K562 (cell line): ENCODE data around the gene DCAKD. TPM values are rescaled to one million over a fixed set of nuclear protein-coding genes. Genes with fewer than 3 reads are reported as not detected.

Source experiments
- ATAC-seq: fragments of 200-7000 bp; cut with Tn5 transposase; 3 replicates; pipeline ENCODE4 v1.9.1; 2020; ENCODE audit warnings: moderate library complexity
- BruUV-seq: library from RNA; stranded (reverse); fragments of 400-500 nt; replicated peaks from 2 replicates; lab custom pipeline; 2021; lab: Mats Ljungman, UMichigan
- CTCF ChIA-PET: fragments of 300-600 bp; formaldehyde crosslinking; extraction: SDS; loops from one replicate; lab custom pipeline; 2021; ENCODE audit warnings: low intra/inter-chr PET ratio; lab: Yijun Ruan, JAX
- POLR2A ChIA-PET: fragments of 300-600, 350-650 bp; sonication (Branson Sonifier 250); formaldehyde crosslinking; extraction: SDS; loops from one replicate; lab custom pipeline; 2021; ENCODE audit warnings: antibody characterized with exemption, inconsistent platforms; lab: Yijun Ruan, JAX
- DNase-seq, 4 experiments: peaks; one replicate each; pipeline versions ENCODE4 v3.0.0 to v3.0.0-alpha.2; 2011 to 2018; ENCODE audit warnings: low spot score in 3 of 4, mixed read lengths in 3 of 4; ENCODE audit errors: extremely low read depth in 1 of 4
- FAIRE-seq: peaks from 2 replicates; lab custom pipeline; 2011; peaks lifted over from hg19 to GRCh38; lab: Jason Lieb, UNC
- H2AFZ ChIP-seq: 2 replicates; pipeline ENCODE4 v1.6.0; 2011; ENCODE audit warnings: low read depth, low read length, control low read depth, inconsistent platforms
- H3K27ac ChIP-seq: fragments of 200-600 bp; 3 replicates; pipeline ENCODE4 v1.8.0; 2011; ENCODE audit warnings: low read depth, mild to moderate bottlenecking, control low read depth, inconsistent platforms, low read length, moderate library complexity, mixed read lengths; ENCODE audit errors: extremely low read depth
- H3K27me3 ChIP-seq, 2 experiments: fragments of 300-600 bp in 1 of 2; 2 replicates in 1 of 2; 3 replicates in 1 of 2; pipeline versions ENCODE4 v1.6.0 to v1.8.0; 2011; ENCODE audit warnings: inconsistent platforms in 2 of 2, low read length in 2 of 2, mild to moderate bottlenecking in 1 of 2, mixed read lengths in 1 of 2, moderate library complexity in 1 of 2; ENCODE audit not compliant: control insufficient read depth in 2 of 2, insufficient read depth in 2 of 2
- H3K36me3 ChIP-seq: fragments of 300-600 bp; 3 replicates; pipeline ENCODE4 v1.8.0; 2011; ENCODE audit warnings: mild to moderate bottlenecking, low read length, inconsistent platforms; ENCODE audit not compliant: control insufficient read depth, insufficient read depth
- H3K4me1 ChIP-seq, 2 experiments: fragments of 200-600 bp in 1 of 2; replicated peaks in 1 of 2; 2 replicates in 1 of 2; 3 replicates in 1 of 2; pipeline versions ENCODE4 v1.5.1 to v1.8.0; 2011; ENCODE audit warnings: inconsistent platforms in 2 of 2, low read length in 2 of 2, mild to moderate bottlenecking in 1 of 2, mixed read lengths in 1 of 2, moderate library complexity in 1 of 2; ENCODE audit not compliant: control insufficient read depth in 2 of 2, insufficient read depth in 2 of 2
- H3K4me2 ChIP-seq: 2 replicates; pipeline ENCODE4 v1.6.1; 2011; ENCODE audit warnings: low read length, control low read depth, inconsistent platforms, mixed read lengths; ENCODE audit not compliant: insufficient read depth
- H3K4me3 ChIP-seq: fragments of 200-600 bp; sonication (generic), shearing (Covaris generic); 2 replicates; pipeline ENCODE4 v1.5.1; 2016; ENCODE audit warnings: control low read depth, inconsistent platforms
- H3K79me2 ChIP-seq: fragments of 200-600 bp; 3 replicates; pipeline ENCODE4 v1.8.0; 2011; ENCODE audit warnings: low read length, inconsistent platforms; ENCODE audit not compliant: control insufficient read depth, insufficient read depth
- H3K9ac ChIP-seq, 2 experiments: 2 replicates each; pipeline versions ENCODE4 v1.6.0 to v1.6.1; 2011; ENCODE audit warnings: low read depth in 2 of 2, low read length in 2 of 2, control low read depth in 1 of 2, inconsistent platforms in 1 of 2, mild to moderate bottlenecking in 1 of 2, mixed read lengths in 1 of 2; ENCODE audit not compliant: insufficient read depth in 1 of 2
- H3K9me1 ChIP-seq: one replicate; pipeline ENCODE4 v1.6.0; 2011; ENCODE audit warnings: inconsistent platforms, mild to moderate bottlenecking, low read length, moderate library complexity; ENCODE audit not compliant: control insufficient read depth, insufficient read depth
- H3K9me3 ChIP-seq: replicated peaks from 2 replicates; pipeline ENCODE4 v1.5.1; 2011; ENCODE audit warnings: low read depth, low read length, inconsistent platforms; ENCODE audit not compliant: control insufficient read depth, insufficient read depth
- H4K20me1 ChIP-seq: replicated peaks from 2 replicates; pipeline ENCODE4 v1.6.1; 2011; ENCODE audit warnings: low read length, inconsistent platforms, mixed read lengths; ENCODE audit not compliant: control insufficient read depth, insufficient read depth
- FOXM1 ChIP-seq, 2 experiments: fragments of 450-650 bp in 1 of 2; sonication (generic) in 1 of 2; formaldehyde crosslinking in 1 of 2; IDR thresholded peaks; 2 replicates each; pipeline versions ENCODE4 v1.6.1 to v1.9.0; 2017 to 2022; ENCODE audit warnings: low read depth in 2 of 2, mild to moderate bottlenecking in 2 of 2, missing genetic modification reagents in 1 of 2, moderate library complexity in 1 of 2
- FOXP1 ChIP-seq: sonication (generic); formaldehyde crosslinking; IDR thresholded peaks from 2 replicates; pipeline ENCODE4 v1.8.0; 2022; ENCODE audit warnings: mild to moderate bottlenecking, missing genetic modification reagents
- ID3 ChIP-seq, 2 experiments: fragments of 250-450 bp in 1 of 2; fragments of 450-650 bp in 1 of 2; sonication (Bioruptor Pico) in 1 of 2; IDR thresholded peaks; 2 replicates each; pipeline versions ENCODE4 v1.6.1 to v1.8.0; 2016 to 2021; ENCODE audit warnings: mild to moderate bottlenecking in 2 of 2, moderate library complexity in 2 of 2, missing compliant biosample characterization in 1 of 2, missing genetic modification characterization in 1 of 2
- LARP7 ChIP-seq: fragments of 450-650 bp; IDR thresholded peaks from 2 replicates; pipeline ENCODE4 v1.6.1; 2016
- MECOM ChIP-seq: fragments of 250-450 bp; sonication (Bioruptor Pico); IDR thresholded peaks from 2 replicates; pipeline ENCODE4 v1.8.0; 2022; ENCODE audit warnings: inconsistent platforms
- WGBS: fragments of 100-300 bp; shearing (Covaris generic); methylation state at CpG from one replicate; pipeline ENCODE4 v1.1.6; 2016; ENCODE audit warnings: low coverage, mixed read lengths; ENCODE audit not compliant: insufficient coverage; ENCODE audit errors: missing lambda C conversion rate; 5-methylcytosine and 5-hydroxymethylcytosine counted together
- in situ Hi-C: fragments of 300-500 bp; cut with MboI; formaldehyde crosslinking; loops from 4 replicates; pipeline ENCODE4 v1.15.0; 2018; ENCODE audit warnings: inconsistent platforms, mixed read lengths
- intact Hi-C: fragments of 100-400 bp; cut with micrococcal nuclease; formaldehyde crosslinking; loops from 2 replicates; pipeline ENCODE4 v1.14.2; 2022
- polyA plus RNA-seq, 8 experiments: library from polyadenylated mRNA; depleted of rRNA in 4 of 8; stranded (reverse) in 5 of 8; unstranded in 3 of 8; fragments of >200 nt; fragmentation: Nextera tagmentation in 2 of 8; fragmentation: Illumina TruSeq in 1 of 8; extraction: Ambion mirVana in 2 of 8; extraction: Trizol in 1 of 8; gene quantifications; 2 replicates each; pipeline versions ENCODE4 v1.2.1 to v1.2.3, GENCODE V29; 2011 to 2014; ENCODE audit warnings: inconsistent platforms in 1 of 8, missing spikeins in 1 of 8
- total RNA-seq, 7 experiments: library from RNA; depleted of rRNA in 6 of 7; stranded (reverse); fragments of >200 nt in 6 of 7; fragmentation: Illumina TruSeq in 2 of 7; extraction: Trizol in 2 of 7; gene quantifications; 2 replicates each; pipeline versions ENCODE4 v1.2.1 to v1.2.3, GENCODE V29; 2011 to 2021; ENCODE audit warnings: low replicate concordance in 1 of 7
- TF ChIP-seq, protein P1 (sequence below), 2 experiments: fragments of 450-650 bp; IDR thresholded peaks; 2 replicates each; pipeline ENCODE4 v1.6.1; 2018; ENCODE audit warnings: mild to moderate bottlenecking in 2 of 2, low read depth in 1 of 2; ENCODE audit not compliant: partially characterized antibody in 2 of 2
- TF ChIP-seq, protein P2 (sequence below): fragments of 450-650 bp; IDR thresholded peaks from 2 replicates; pipeline ENCODE4 v1.6.1; 2016; ENCODE audit warnings: missing biosample characterization, missing genetic modification characterization

The DCAKD gene
- total and polyA plus RNA-seq, 9 of the 15 experiments (the other 6 are each of a cell fraction or from before 2014, with no cell fraction given) = 7.9 to 35.5 (median 21.4) TPM

DNA sequence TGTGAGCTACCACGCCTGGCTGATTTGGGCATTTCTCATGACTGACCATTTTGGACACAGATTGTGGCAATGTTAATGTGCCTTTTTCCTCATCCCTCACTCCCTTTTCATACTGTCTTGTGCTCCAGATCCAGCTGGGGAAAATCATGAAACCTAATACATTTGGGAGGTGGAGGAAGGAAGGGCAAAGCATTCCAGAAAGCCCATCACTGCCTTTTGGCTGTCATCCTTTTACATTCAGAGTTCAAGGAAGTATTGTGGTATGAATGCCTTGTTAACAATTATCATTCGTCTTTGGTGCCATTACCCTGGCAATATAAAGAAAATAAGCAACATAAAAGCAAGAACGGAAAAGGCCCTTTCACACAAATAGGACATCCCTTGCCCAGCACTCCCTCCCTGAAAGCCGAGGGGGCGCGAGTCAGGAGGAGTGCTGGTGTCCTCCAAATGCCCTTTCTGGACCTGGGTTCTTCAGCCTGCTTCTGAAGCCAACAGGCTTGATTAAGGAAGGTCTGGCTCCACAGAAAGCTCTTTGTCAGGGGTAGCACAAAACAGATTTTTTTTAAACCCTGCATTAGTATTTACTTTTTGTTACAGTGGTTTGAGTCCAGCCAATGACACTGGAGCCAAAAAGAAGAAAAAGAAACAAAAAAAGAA lies 29.7 kb upstream of the DCAKD start:
- no peak overlapping the region for H3K4me3 ChIP-seq
- no peak overlapping the region for H2AFZ ChIP-seq
- intact Hi-C loops (no loop called here), in situ Hi-C loops (no loop called here)
- no peaks in the 10 kb centered on the region for H3K9me1 ChIP-seq
- WGBS = 100% methylated on average over 6 of the region's 6 CpGs
- no peak overlapping the region for H3K27ac ChIP-seq
- H3K9ac ChIP-seq = no peak overlapping the region
- H4K20me1 ChIP-seq = no peaks in the 10 kb centered on the region
- no TSS peak for BruUV-seq
- H3K4me1 ChIP-seq = no peaks in the 10 kb centered on the region
- ATAC-seq (no peak), FAIRE-seq (no peak), DNase-seq (no peak)
- CTCF ChIA-PET = no interaction called here
- POLR2A ChIA-PET = interaction anchor here (0.6 to 10.5 kb wide), 3 partner anchors 13 to 343 kb away, joined by 3 to 62 read pairs (median 3); partner anchors contain the start of gene NMT1
- peaks cover 42% of the 10 kb centered on the region for H3K79me2 ChIP-seq
- H3K9me3 ChIP-seq = no peaks in the 10 kb centered on the region
- H3K27me3 ChIP-seq = no peaks in the 10 kb centered on the region
- no peak for TF ChIP-seq ID3 (CRISPR knock-in tag; IDR thresholded peaks at IDR 0.05)
- TF ChIP-seq ID3 (tag; IDR thresholded peaks at IDR 0.05) = no peak
- TF ChIP-seq, protein P1, sequence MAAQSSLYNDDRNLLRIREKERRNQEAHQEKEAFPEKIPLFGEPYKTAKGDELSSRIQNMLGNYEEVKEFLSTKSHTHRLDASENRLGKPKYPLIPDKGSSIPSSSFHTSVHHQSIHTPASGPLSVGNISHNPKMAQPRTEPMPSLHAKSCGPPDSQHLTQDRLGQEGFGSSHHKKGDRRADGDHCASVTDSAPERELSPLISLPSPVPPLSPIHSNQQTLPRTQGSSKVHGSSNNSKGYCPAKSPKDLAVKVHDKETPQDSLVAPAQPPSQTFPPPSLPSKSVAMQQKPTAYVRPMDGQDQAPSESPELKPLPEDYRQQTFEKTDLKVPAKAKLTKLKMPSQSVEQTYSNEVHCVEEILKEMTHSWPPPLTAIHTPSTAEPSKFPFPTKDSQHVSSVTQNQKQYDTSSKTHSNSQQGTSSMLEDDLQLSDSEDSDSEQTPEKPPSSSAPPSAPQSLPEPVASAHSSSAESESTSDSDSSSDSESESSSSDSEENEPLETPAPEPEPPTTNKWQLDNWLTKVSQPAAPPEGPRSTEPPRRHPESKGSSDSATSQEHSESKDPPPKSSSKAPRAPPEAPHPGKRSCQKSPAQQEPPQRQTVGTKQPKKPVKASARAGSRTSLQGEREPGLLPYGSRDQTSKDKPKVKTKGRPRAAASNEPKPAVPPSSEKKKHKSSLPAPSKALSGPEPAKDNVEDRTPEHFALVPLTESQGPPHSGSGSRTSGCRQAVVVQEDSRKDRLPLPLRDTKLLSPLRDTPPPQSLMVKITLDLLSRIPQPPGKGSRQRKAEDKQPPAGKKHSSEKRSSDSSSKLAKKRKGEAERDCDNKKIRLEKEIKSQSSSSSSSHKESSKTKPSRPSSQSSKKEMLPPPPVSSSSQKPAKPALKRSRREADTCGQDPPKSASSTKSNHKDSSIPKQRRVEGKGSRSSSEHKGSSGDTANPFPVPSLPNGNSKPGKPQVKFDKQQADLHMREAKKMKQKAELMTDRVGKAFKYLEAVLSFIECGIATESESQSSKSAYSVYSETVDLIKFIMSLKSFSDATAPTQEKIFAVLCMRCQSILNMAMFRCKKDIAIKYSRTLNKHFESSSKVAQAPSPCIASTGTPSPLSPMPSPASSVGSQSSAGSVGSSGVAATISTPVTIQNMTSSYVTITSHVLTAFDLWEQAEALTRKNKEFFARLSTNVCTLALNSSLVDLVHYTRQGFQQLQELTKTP (IDR thresholded peaks at IDR 0.05; ENCODE audit: low read depth in 1 of 2, partially characterized antibody in 2 of 2) = no peak
- TF ChIP-seq LARP7 = no peak
- no peak for TF ChIP-seq MECOM (CRISPR knock-in tag)
- no peak for TF ChIP-seq FOXP1 (CRISPR knock-in tag)
- TF ChIP-seq FOXM1 (IDR thresholded peaks at IDR 0.05; ENCODE audit: low read depth) = no peak
- TF ChIP-seq FOXM1 (CRISPR knock-in tag; IDR thresholded peaks at IDR 0.05; ENCODE audit: low read depth) = no peak
- TF ChIP-seq, protein P2, sequence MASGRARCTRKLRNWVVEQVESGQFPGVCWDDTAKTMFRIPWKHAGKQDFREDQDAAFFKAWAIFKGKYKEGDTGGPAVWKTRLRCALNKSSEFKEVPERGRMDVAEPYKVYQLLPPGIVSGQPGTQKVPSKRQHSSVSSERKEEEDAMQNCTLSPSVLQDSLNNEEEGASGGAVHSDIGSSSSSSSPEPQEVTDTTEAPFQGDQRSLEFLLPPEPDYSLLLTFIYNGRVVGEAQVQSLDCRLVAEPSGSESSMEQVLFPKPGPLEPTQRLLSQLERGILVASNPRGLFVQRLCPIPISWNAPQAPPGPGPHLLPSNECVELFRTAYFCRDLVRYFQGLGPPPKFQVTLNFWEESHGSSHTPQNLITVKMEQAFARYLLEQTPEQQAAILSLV (tag) = no peak
- peaks cover 76% of the 10 kb centered on the region for H3K36me3 ChIP-seq
- no peak overlapping the region for H3K4me2 ChIP-seq
